ENCODE data around the gene PANX2.
A peak's percentile ranks its signal among the peaks of the same experiment; 100 is the strongest.

PANX2 gene

DNA sequence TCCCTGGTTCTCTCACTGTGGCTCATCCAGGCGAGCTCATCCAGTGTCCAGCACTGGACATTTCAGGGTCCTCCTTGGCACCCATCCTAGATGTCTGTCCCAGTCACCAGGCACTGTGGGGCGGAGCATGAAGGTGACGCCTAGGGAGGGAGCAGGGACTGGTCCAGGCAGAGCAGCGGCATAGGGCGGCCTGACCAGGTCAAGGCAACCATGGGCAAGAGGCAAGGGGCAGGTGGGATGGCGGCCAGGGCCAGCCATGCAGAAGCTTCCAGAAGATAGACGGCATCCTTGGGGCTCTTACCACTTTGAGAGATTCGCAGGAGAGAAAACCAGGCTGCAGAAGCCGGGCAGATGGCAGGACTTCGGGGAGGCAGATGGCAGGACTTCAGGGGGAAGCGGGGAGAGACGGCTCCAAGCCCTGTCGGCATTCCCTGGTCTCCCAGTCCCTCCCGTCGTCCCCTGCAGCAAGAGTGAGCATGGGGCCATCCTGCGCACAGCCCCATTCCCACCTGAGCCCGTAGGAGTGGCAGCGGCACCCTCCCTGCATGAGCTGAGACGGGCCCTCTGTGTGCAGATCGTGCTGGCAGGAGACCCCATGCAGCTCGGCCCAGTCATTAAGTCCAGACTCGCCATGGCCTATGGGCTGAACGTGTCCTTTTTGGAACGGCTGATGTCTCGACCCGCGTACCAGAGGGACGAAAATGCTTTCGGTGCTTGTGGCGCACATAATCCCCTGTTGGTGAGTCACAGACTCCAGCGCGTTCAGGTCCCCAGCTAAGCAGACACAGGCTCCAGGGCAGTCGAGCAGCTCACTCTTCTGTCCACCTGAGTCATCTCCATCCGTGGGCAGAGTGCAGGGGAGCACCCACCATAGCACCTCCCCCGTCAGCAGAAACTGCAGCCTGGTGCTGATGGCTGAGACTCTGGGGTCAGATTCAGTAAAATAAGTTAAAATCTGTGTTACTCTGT lies 20.1 kb upstream of the PANX2 start:
- H3K4me3 ChIP-seq (ENCODE audit: low read length) = no peak overlapping the region
- H3K56ac ChIP-seq (ENCODE audit: low read length) = no peak overlapping the region
- H2BK120ac ChIP-seq (ENCODE audit: low read depth, low read length) = no peak overlapping the region
- no peak overlapping the region for H3K4me2 ChIP-seq (ENCODE audit: low read length)
- no peaks in the 10 kb centered on the region for H3K36me3 ChIP-seq (ENCODE audit: control insufficient read depth, insufficient read depth, low read length)
- H3K23ac ChIP-seq (ENCODE audit: low read length) = no peak overlapping the region
- no peak overlapping the region for H3K27ac ChIP-seq (ENCODE audit: low read depth, low read length)
- no peaks in the 10 kb centered on the region for H3K27me3 ChIP-seq (ENCODE audit: insufficient read depth, low read length, poor library complexity)
- no peak overlapping the region for H2BK15ac ChIP-seq (replicated peaks; ENCODE audit: low read depth)
- H3K79me1 ChIP-seq (ENCODE audit: low read length) = no peaks in the 10 kb centered on the region
- H4K5ac ChIP-seq (ENCODE audit: low read length) = no peak overlapping the region
- H3K79me2 ChIP-seq (ENCODE audit: control insufficient read depth, insufficient read depth, low read length) = no peaks in the 10 kb centered on the region
- H2AK5ac ChIP-seq (ENCODE audit: low read length) = no peak overlapping the region
- no peak overlapping the region for H4K8ac ChIP-seq (ENCODE audit: low read depth, low read length)
- DNase-seq = no peak
- no peak overlapping the region for H2BK5ac ChIP-seq (ENCODE audit: low read length)
- no CpG with 5 or more reads among the region's 35 CpGs for WGBS (ENCODE audit: extremely low coverage, insufficient coverage, low lambda C conversion rate)
- H3K9ac ChIP-seq (ENCODE audit: low read length) = no peak overlapping the region
- H3K4me1 ChIP-seq (ENCODE audit: control insufficient read depth, low read depth, low read length) = no peaks in the 10 kb centered on the region
- H3K18ac ChIP-seq (ENCODE audit: low read length) = no peak overlapping the region
- no peak overlapping the region for H3K4ac ChIP-seq (ENCODE audit: low read depth, low read length)

DNA sequence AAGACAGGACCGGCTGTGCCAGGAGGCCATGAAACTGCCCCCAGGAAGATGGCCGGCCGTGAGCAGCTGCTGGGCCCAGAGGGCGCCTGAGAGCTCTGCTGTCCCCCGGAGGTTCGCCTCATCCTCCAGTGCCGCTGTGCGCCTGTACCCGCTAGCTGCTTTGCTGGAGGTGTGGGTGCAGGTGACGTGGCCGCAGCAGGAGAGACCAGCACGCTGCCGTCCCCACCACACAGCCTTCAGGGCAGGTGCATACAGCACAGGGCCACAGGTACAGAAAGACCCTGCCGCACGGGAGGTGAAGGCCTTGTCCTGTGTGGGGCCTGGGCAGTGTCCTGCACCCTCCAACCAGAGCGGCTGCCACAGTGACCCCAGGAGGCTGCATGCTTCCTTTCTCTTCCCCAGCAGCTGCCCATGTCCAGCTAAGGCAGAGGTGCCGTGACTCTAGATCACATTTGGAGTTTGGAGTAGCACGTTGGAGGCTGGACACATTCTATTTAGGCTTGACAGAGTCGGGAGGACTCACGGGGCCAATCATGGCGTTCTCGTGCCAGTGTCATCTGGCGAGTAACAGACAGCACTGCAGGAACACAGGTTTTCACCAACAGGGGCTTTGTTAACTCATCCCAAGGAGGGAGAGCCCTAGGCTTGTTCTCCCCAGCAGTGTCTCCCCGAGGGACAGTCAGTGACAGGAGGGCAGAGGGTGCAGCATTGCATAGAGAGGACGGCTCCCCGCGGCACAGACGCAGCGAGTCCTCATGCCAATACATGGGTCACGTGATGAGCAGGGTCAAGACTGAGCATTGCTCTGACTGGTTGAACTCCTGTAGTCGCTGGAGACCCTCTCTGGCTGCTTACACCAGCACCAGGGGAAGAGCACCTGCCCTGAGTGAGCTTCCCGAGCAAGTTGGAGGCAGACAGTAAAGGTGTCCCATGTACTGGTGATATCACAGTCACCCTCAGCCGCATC lies 18.7 kb upstream of the PANX2 start:
- Histone ChIP-seq H2AK5ac (ENCODE audit: low read length) (no peak overlapping the region), H2BK120ac (ENCODE audit: low read depth, low read length) (no peak overlapping the region), H3K4me3 (ENCODE audit: low read length) (no peak overlapping the region), H4K5ac (ENCODE audit: low read length) (no peak overlapping the region), H3K4me1 (ENCODE audit: control insufficient read depth, low read depth, low read length) (no peaks in the 10 kb centered on the region), H3K27me3 (ENCODE audit: insufficient read depth, low read length, poor library complexity) (no peaks in the 10 kb centered on the region), H3K79me1 (ENCODE audit: low read length) (no peaks in the 10 kb centered on the region), H3K36me3 (ENCODE audit: control insufficient read depth, insufficient read depth, low read length) (no peaks in the 10 kb centered on the region), H3K27ac (ENCODE audit: low read depth, low read length) (no peak overlapping the region), H2BK15ac (replicated peaks; ENCODE audit: low read depth) (no peak overlapping the region), H4K8ac (ENCODE audit: low read depth, low read length) (no peak overlapping the region), H3K79me2 (ENCODE audit: control insufficient read depth, insufficient read depth, low read length) (no peaks in the 10 kb centered on the region), H3K56ac (ENCODE audit: low read length) (no peak overlapping the region), H3K4me2 (ENCODE audit: low read length) (no peak overlapping the region), H3K18ac (ENCODE audit: low read length) (no peak overlapping the region), H3K4ac (ENCODE audit: low read depth, low read length) (no peak overlapping the region), H3K9ac (ENCODE audit: low read length) (no peak overlapping the region), H3K23ac (ENCODE audit: low read length) (no peak overlapping the region), H2BK5ac (ENCODE audit: low read length) (no peak overlapping the region)
- no CpG with 5 or more reads among the region's 33 CpGs for WGBS (ENCODE audit: extremely low coverage, insufficient coverage, low lambda C conversion rate)
- DNase-seq = no peak

GRCh38 chr22:50153056-50153755 lies 17.3 kb upstream of the PANX2 start:
- no peak overlapping the region for H4K5ac ChIP-seq (ENCODE audit: low read length)
- no peak overlapping the region for H3K9ac ChIP-seq (ENCODE audit: low read length)
- no peak overlapping the region for H3K56ac ChIP-seq (ENCODE audit: low read length)
- no peak overlapping the region for H3K27ac ChIP-seq (ENCODE audit: low read depth, low read length)
- no peaks in the 10 kb centered on the region for H3K79me2 ChIP-seq (ENCODE audit: control insufficient read depth, insufficient read depth, low read length)
- no peak for DNase-seq
- H3K18ac ChIP-seq (ENCODE audit: low read length) = no peak overlapping the region
- H3K23ac ChIP-seq (ENCODE audit: low read length) = no peak overlapping the region
- H4K8ac ChIP-seq (ENCODE audit: low read depth, low read length) = no peak overlapping the region
- no peaks in the 10 kb centered on the region for H3K79me1 ChIP-seq (ENCODE audit: low read length)
- H2BK15ac ChIP-seq (replicated peaks; ENCODE audit: low read depth) = no peak overlapping the region
- no peak overlapping the region for H3K4me3 ChIP-seq (ENCODE audit: low read length)
- H3K4me2 ChIP-seq (ENCODE audit: low read length) = no peak overlapping the region
- no peaks in the 10 kb centered on the region for H3K36me3 ChIP-seq (ENCODE audit: control insufficient read depth, insufficient read depth, low read length)
- H3K4ac ChIP-seq (ENCODE audit: low read depth, low read length) = no peak overlapping the region
- H2AK5ac ChIP-seq (ENCODE audit: low read length) = no peak overlapping the region
- WGBS (ENCODE audit: extremely low coverage, insufficient coverage, low lambda C conversion rate) = no CpG with 5 or more reads among the region's 25 CpGs
- H2BK120ac ChIP-seq (ENCODE audit: low read depth, low read length) = no peak overlapping the region
- H3K27me3 ChIP-seq (ENCODE audit: insufficient read depth, low read length, poor library complexity) = no peaks in the 10 kb centered on the region
- H3K4me1 ChIP-seq (ENCODE audit: control insufficient read depth, low read depth, low read length) = no peaks in the 10 kb centered on the region
- no peak overlapping the region for H2BK5ac ChIP-seq (ENCODE audit: low read length)

- no peak overlapping the region for H3K23ac ChIP-seq (ENCODE audit: low read length)
- H3K56ac ChIP-seq (ENCODE audit: low read length) = no peak overlapping the region
- H3K4me3 ChIP-seq (ENCODE audit: low read length) = no peak overlapping the region
- H2BK5ac ChIP-seq (ENCODE audit: low read length) = no peak overlapping the region
- H2BK120ac ChIP-seq (ENCODE audit: low read depth, low read length) = no peak overlapping the region
- WGBS (ENCODE audit: extremely low coverage, insufficient coverage, low lambda C conversion rate) = no CpG with 5 or more reads among the region's 7 CpGs
- no peak overlapping the region for H3K4me2 ChIP-seq (ENCODE audit: low read length)
- no peak for DNase-seq
- H4K8ac ChIP-seq (ENCODE audit: low read depth, low read length) = no peak overlapping the region
- H3K4ac ChIP-seq (ENCODE audit: low read depth, low read length) = no peak overlapping the region
- H3K9ac ChIP-seq (ENCODE audit: low read length) = no peak overlapping the region
- H3K4me1 ChIP-seq (ENCODE audit: control insufficient read depth, low read depth, low read length) = no peaks in the 10 kb centered on the region
- H2BK15ac ChIP-seq (replicated peaks; ENCODE audit: low read depth) = no peak overlapping the region
- H3K18ac ChIP-seq (ENCODE audit: low read length) = no peak overlapping the region
- H3K79me2 ChIP-seq (ENCODE audit: control insufficient read depth, insufficient read depth, low read length) = no peaks in the 10 kb centered on the region
- no peak overlapping the region for H4K5ac ChIP-seq (ENCODE audit: low read length)
- H2AK5ac ChIP-seq (ENCODE audit: low read length) = no peak overlapping the region
- H3K27ac ChIP-seq (ENCODE audit: low read depth, low read length) = no peak overlapping the region
- no peaks in the 10 kb centered on the region for H3K79me1 ChIP-seq (ENCODE audit: low read length)
- H3K27me3 ChIP-seq (ENCODE audit: insufficient read depth, low read length, poor library complexity) = no peaks in the 10 kb centered on the region
- no peaks in the 10 kb centered on the region for H3K36me3 ChIP-seq (ENCODE audit: control insufficient read depth, insufficient read depth, low read length)
Observed at GRCh38 chr22:50153756-50154140, 16.8 kb upstream of the PANX2 start.

DNA sequence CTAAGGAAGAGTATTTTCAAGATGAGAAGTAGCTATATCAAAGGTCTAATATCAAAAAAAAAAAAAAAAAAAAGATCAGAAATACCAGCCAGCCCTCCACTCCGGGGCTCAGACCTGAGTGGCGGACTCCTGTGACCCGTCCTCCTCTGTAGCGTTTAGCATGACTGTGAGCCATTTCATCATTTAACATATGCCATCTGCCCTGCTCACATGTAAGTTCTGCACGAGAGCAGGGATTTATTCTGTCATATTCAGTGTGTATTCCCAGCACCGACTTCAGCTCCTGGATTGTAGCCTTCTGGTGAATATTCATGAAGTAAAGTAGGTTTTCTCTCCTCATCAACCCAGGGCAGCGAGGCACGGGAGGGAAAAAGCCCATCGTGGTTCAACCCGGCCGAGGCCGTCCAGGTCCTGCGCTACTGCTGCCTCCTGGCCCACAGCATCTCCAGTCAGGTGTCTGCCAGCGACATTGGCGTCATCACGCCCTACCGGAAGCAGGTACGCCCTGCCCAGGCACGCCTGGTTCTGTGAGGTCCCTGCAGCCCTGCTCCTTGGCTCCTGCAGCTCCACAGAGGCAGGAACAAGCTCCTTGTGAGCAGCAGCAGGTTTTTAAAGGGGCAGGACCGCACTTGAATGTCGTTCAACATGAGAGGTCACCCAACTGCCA lies 12.7 kb upstream of the PANX2 start:
- Histone ChIP-seq H3K27me3 (ENCODE audit: insufficient read depth, low read length, poor library complexity) (no peaks in the 10 kb centered on the region), H3K9ac (ENCODE audit: low read length) (no peak overlapping the region), H3K23ac (ENCODE audit: low read length) (no peak overlapping the region), H3K4me3 (ENCODE audit: low read length) (no peak overlapping the region), H4K8ac (ENCODE audit: low read depth, low read length) (no peak overlapping the region), H4K5ac (ENCODE audit: low read length) (no peak overlapping the region), H2AK5ac (ENCODE audit: low read length) (no peak overlapping the region), H3K4ac (ENCODE audit: low read depth, low read length) (no peak overlapping the region), H3K27ac (ENCODE audit: low read depth, low read length) (no peak overlapping the region), H3K79me2 (ENCODE audit: control insufficient read depth, insufficient read depth, low read length) (no peaks in the 10 kb centered on the region), H2BK15ac (replicated peaks; ENCODE audit: low read depth) (no peak overlapping the region), H3K79me1 (ENCODE audit: low read length) (no peaks in the 10 kb centered on the region), H3K4me1 (ENCODE audit: control insufficient read depth, low read depth, low read length) (no peaks in the 10 kb centered on the region), H2BK5ac (ENCODE audit: low read length) (no peak overlapping the region), H2BK120ac (ENCODE audit: low read depth, low read length) (no peak overlapping the region), H3K56ac (ENCODE audit: low read length) (peak overlapping the region; percentile 34), H3K4me2 (ENCODE audit: low read length) (no peak overlapping the region), H3K36me3 (ENCODE audit: control insufficient read depth, insufficient read depth, low read length) (no peaks in the 10 kb centered on the region), H3K18ac (ENCODE audit: low read length) (no peak overlapping the region)
- no CpG with 5 or more reads among the region's 21 CpGs for WGBS (ENCODE audit: extremely low coverage, insufficient coverage, low lambda C conversion rate)
- no peak for DNase-seq
